AG09319 (cell line): ENCODE data around the gene E2F2.
A peak's percentile ranks its signal among the peaks of the same experiment; 100 is the strongest.

Source experiments
- DNase-seq: peaks from one replicate; pipeline ENCODE4 v3.0.0-alpha.2; 2010; ENCODE audit warnings: low read depth; ENCODE audit errors: extremely low read depth
- CTCF ChIP-seq: IDR thresholded peaks from 2 replicates; pipeline ENCODE4 v1.5.1; 2011; ENCODE audit warnings: low read depth, mild to moderate bottlenecking, inconsistent platforms, low read length, moderate library complexity

The E2F2 gene

GRCh38 chr1:23553231-23554126, 22.4 kb upstream of the E2F2 start:
- no peak for TF ChIP-seq CTCF
- DNase-seq, result no peak

- TF ChIP-seq CTCF, result no peak
- DNase-seq, result no peak
These were observed 20.8 kb upstream of the E2F2 start for GRCh38 chr1:23551849-23552248.

GRCh38 chr1:23548704-23549143, 17.7 kb upstream of the E2F2 start:
- no peak for DNase-seq
- TF ChIP-seq CTCF, result no peak

- TF ChIP-seq CTCF, result no peak
These were observed 16.0 kb upstream of the E2F2 start for GRCh38 chr1:23546897-23547584.

GRCh38 chr1:23545851-23546250, 14.8 kb upstream of the E2F2 start:
- TF ChIP-seq CTCF, result no peak
- DNase-seq, result no peak

More at GRCh38 chr1:23546897-23547584, 16.0 kb upstream of the E2F2 start:
- no peak for DNase-seq

GRCh38 chr1:23544444-23545389, 13.7 kb upstream of the E2F2 start:
- TF ChIP-seq CTCF, result peak; percentile 85
- DNase-seq, result no peak
